ENCODE data around the gene TRAFD1. TPM values are rescaled to one million over a fixed set of nuclear protein-coding genes. Genes with fewer than 3 reads are reported as not detected.

The TRAFD1 gene
- total RNA-seq, 4 donors from 2014 or later: 28.2 to 37.7 (median 30.2) TPM

DNA sequence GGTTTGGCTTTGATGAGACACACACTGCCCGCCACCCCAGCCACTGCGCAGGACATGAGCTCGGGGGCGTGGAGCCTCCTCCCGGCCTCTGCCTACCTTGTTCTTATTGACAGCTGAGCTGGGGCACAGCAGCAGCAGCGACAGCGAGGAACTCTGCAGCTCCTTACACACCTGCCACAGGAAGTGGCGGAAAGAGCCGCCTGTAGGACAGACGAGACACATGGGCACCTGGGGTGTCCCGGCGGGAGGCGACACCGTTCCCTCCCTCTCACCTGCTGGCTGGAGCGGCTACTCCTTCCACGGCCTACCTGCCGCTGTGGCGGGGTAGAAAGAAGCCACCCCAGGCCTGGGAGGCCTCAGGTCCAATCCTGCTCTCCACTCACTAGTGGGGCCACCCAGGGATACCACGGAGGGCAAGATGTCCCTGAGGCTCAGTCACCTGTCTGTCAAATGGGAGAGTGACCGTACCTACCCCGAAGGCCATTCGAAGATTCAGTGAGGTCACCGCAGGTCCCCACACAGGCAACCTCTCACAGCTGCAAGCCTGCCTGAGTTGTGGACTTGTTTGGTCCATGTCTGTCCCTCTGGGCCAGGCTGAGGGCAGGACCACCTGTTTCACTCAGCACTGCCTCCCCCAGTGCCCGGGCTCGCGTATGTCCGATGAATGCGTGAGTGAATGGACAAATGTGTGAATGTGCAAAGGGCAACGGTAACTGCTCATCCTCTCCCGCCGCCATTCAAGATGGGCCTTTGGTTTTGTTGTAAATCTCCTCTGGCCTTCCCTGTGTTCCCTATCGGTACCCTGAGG is 42.6 kb downstream of the TRAFD1 start:
- TF ChIP-seq EP300 (IDR thresholded peaks at IDR 0.05) (no peak), POLR2AphosphoS5 (IDR thresholded peaks at IDR 0.05) (no peak), POLR2A (IDR thresholded peaks at IDR 0.05) (no peak)
- TF ChIP-seq, protein P1, sequence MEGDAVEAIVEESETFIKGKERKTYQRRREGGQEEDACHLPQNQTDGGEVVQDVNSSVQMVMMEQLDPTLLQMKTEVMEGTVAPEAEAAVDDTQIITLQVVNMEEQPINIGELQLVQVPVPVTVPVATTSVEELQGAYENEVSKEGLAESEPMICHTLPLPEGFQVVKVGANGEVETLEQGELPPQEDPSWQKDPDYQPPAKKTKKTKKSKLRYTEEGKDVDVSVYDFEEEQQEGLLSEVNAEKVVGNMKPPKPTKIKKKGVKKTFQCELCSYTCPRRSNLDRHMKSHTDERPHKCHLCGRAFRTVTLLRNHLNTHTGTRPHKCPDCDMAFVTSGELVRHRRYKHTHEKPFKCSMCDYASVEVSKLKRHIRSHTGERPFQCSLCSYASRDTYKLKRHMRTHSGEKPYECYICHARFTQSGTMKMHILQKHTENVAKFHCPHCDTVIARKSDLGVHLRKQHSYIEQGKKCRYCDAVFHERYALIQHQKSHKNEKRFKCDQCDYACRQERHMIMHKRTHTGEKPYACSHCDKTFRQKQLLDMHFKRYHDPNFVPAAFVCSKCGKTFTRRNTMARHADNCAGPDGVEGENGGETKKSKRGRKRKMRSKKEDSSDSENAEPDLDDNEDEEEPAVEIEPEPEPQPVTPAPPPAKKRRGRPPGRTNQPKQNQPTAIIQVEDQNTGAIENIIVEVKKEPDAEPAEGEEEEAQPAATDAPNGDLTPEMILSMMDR (IDR thresholded peaks at IDR 0.05): no peak
- WGBS, 2 donors (ENCODE audit: low coverage in 1 of 2): 83 to 85% methylated on average over 6 to 13 of the region's 32 CpGs
- no peak overlapping the region for H3K27ac ChIP-seq
- no peak for ATAC-seq
- H3K9me3 ChIP-seq: no peaks in the 10 kb centered on the region
- peaks cover 0 to 89% of the 10 kb centered on the region in 2 donors for H3K36me3 ChIP-seq
- H3K4me1 ChIP-seq: no peaks in the 10 kb centered on the region
- no peak overlapping the region for H3K4me3 ChIP-seq
- H3K27me3 ChIP-seq: no peaks in the 10 kb centered on the region

DNA sequence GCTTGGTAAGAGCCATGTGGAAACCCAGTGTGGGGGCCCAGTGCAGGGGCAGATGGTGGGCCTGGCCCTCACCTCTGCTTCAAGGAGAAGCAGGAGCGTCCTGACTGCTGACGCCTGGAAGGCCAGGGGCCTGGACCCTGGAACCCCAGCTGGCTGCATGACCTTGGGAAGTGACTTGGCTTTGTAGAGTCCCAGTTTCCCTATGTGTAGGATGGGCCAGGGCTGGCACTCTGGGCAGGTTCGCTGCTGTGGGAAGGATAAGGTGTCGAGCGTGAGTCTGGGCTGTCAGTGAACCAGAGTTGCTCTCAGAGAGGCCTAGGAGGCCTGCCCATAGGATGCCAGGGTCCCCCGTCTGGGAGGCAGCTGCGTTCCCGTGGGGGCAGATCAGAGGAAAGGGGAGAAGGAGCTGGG is 43.2 kb downstream of the TRAFD1 start:
- ATAC-seq: no peak
- H3K4me1 ChIP-seq: no peaks in the 10 kb centered on the region
- peaks cover 0 to 89% of the 10 kb centered on the region in 2 donors for H3K36me3 ChIP-seq
- TF ChIP-seq, protein P1 (IDR thresholded peaks at IDR 0.05): no peak
- TF ChIP-seq POLR2A (IDR thresholded peaks at IDR 0.05): no peak
- TF ChIP-seq EP300 (IDR thresholded peaks at IDR 0.05): no peak
- no peak for TF ChIP-seq POLR2AphosphoS5 (IDR thresholded peaks at IDR 0.05)
- H3K9me3 ChIP-seq: no peaks in the 10 kb centered on the region
- WGBS, 2 donors (ENCODE audit: low coverage in 1 of 2): 78 to 90% methylated on average over 2 to 3 of the region's 8 CpGs
- no peak overlapping the region for H3K27ac ChIP-seq
- H3K27me3 ChIP-seq: no peaks in the 10 kb centered on the region
- H3K4me3 ChIP-seq: no peak overlapping the region

DNA sequence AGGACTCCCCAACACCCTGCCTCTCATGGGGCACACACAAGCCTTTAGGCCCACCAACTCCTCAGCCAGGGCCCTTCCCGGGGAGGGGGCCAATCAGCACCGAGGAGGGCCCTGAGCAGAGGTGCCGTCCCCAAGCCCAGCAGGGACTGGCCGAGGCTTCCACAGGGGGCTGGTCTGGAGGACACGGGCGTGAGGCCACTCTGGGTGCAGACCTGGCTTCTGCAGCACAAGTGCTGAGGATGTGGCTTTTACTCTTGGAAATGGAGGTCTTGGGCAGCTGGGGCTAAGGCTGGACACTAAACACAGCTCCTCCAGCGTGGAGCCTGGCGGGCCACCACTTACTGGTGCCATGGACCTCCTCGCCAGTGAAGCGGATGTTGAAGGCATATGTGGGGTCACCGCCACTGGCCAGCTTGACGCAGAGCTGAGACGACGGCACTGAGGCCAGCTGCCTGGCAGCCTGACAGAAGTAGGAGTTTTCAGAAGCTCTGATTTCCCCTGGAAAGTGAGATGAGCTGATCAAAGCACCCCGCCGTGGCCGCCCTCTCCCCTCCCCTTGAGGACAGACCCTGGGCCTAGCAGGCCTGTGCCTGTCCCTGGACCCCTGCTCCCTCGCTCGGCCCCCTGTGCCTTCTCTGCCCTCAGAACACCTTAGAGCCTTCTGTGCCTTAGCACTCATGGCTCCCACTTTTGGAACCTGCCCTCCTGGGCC is 44.0 kb downstream of the TRAFD1 start:
- no peak for ATAC-seq
- no peak overlapping the region for H3K27ac ChIP-seq
- H3K27me3 ChIP-seq: no peaks in the 10 kb centered on the region
- peaks cover 0 to 89% of the 10 kb centered on the region in 2 donors for H3K36me3 ChIP-seq
- WGBS, 2 donors (ENCODE audit: low coverage in 1 of 2): 80% methylated on average over 2 of the region's 19 CpGs; no CpG with 5 or more reads in 1 of the 2 donors
- H3K9me3 ChIP-seq: no peaks in the 10 kb centered on the region
- H3K4me1 ChIP-seq: no peaks in the 10 kb centered on the region
- no peak overlapping the region for H3K4me3 ChIP-seq
- TF ChIP-seq EP300 (IDR thresholded peaks at IDR 0.05): no peak
- TF ChIP-seq POLR2AphosphoS5 (IDR thresholded peaks at IDR 0.05): no peak
- TF ChIP-seq POLR2A (IDR thresholded peaks at IDR 0.05): no peak
- TF ChIP-seq, protein P1 (IDR thresholded peaks at IDR 0.05): no peak

DNA sequence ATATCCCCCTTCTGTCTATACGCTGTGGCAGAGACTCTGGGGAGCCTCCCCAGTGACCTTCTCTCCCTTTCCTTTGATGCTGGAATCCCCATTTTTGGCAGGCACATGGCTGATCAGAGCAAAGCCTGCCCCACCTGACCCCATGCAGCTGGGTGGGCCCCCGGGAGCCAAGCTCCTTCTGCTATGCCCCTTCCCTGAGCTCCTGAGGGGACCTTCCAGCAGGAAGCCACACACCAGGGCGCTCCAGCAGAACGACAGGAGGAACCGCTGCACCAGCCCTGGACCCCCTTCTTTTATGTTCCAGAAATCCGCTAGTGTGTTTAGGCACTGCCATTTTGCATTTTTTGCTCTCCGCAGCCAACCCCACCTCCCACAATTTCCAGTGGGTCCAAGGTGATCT is 44.6 kb downstream of the TRAFD1 start:
- 94 to 96% methylated on average over 3 to 7 of the region's 7 CpGs for WGBS, 2 donors (ENCODE audit: low coverage in 1 of 2)
- TF ChIP-seq, protein P1 (IDR thresholded peaks at IDR 0.05): no peak
- TF ChIP-seq POLR2AphosphoS5 (IDR thresholded peaks at IDR 0.05): no peak
- TF ChIP-seq POLR2A (IDR thresholded peaks at IDR 0.05): no peak
- no peak for TF ChIP-seq EP300 (IDR thresholded peaks at IDR 0.05)
- Histone ChIP-seq H3K4me3 (no peak overlapping the region), H3K4me1 (no peaks in the 10 kb centered on the region), H3K27ac (no peak overlapping the region), H3K9me3 (no peaks in the 10 kb centered on the region), H3K27me3 (no peaks in the 10 kb centered on the region), H3K36me3 (peaks cover 0 to 94% of the 10 kb centered on the region in 2 donors)
- ATAC-seq: no peak
